Body of pancreas (tissue), 4 donors: ENCODE data around the gene TESK1. TPM values are rescaled to one million over a fixed set of nuclear protein-coding genes. Genes with fewer than 3 reads are reported as not detected.
"Not testable (repeated sequence)": the region's sequence is repeated elsewhere in the genome, so short reads cannot be mapped to it uniquely, and the experiment has no call there.

Experiments
- ATAC-seq: fragments of 150-250 bp; one replicate; pipeline ENCODE4 v1.9.1; 2016
- DNase-seq, 4 donors: peaks; one replicate each; pipeline ENCODE4 v3.0.0-alpha.2; 2019
- H3K27ac ChIP-seq, 4 donors: fragments of 200-600 bp; sonication (generic); 1 replicate in 3 of 4; 2 replicates in 1 of 4; pipeline versions ENCODE4 v1.5.1 to v1.6.1; 2016 to 2019; ENCODE audit warnings: mild to moderate bottlenecking in 1 of 4, mixed read lengths in 1 of 4, moderate library complexity in 1 of 4
- H3K27me3 ChIP-seq, 2 donors: fragments of 200-600 bp; sonication (generic); one replicate each; pipeline ENCODE4 v1.6.0; 2016; ENCODE audit warnings: mild to moderate bottlenecking in 1 of 2
- H3K36me3 ChIP-seq, 2 donors: fragments of 200-600 bp; sonication (generic); replicated peaks in 1 of 2; 2 replicates each; pipeline ENCODE4 v1.5.1; 2016; ENCODE audit warnings: low read depth in 2 of 2; ENCODE audit not compliant: insufficient read depth in 1 of 2
- H3K4me1 ChIP-seq: fragments of 200-600 bp; sonication (generic); one replicate; pipeline ENCODE4 v1.6.0; 2016
- H3K4me3 ChIP-seq, 2 donors: fragments of 200-600 bp; sonication (generic); 1 replicate in 1 of 2; 2 replicates in 1 of 2; pipeline ENCODE4 v1.5.1; 2016 to 2019
- H3K9me3 ChIP-seq, 3 donors: fragments of 200-600 bp; sonication (generic); 1 replicate in 2 of 3; 2 replicates in 1 of 3; pipeline ENCODE4 v1.5.1; 2016
- POLR2A ChIP-seq, 3 donors: fragments of 450-650 bp; IDR thresholded peaks; one replicate each; pipeline ENCODE4 v1.6.1; 2016; ENCODE audit warnings: antibody characterized with exemption in 3 of 3, mild to moderate bottlenecking in 2 of 3
- WGBS, 2 donors: methylation state at CpG; one replicate each; pipeline ENCODE4 v1.1.5; 2017; 5-methylcytosine and 5-hydroxymethylcytosine counted together
- intact Hi-C: fragments of 100-400 bp; cut with DNase I; formaldehyde crosslinking; loops from one replicate; pipeline ENCODE4 v1.15.1; 2023
- total RNA-seq, 2 donors: library from RNA; depleted of rRNA; stranded (reverse); fragments of >200 nt; gene quantifications; one replicate each; pipeline ENCODE4 v1.1.0, GENCODE V29; 2016
- TF ChIP-seq, protein P1 (sequence below), 7 experiments: fragments of 450-650 bp in 4 of 7; fragments of 200-600 bp in 3 of 7; sonication (generic) in 3 of 7; IDR thresholded peaks; one replicate each; pipeline ENCODE4 v1.5.1; 2016 to 2019; ENCODE audit warnings: antibody characterized with exemption in 7 of 7

TESK1 gene
- total RNA-seq, 2 donors from 2014 or later = 13.0 to 20.1 TPM

DNA sequence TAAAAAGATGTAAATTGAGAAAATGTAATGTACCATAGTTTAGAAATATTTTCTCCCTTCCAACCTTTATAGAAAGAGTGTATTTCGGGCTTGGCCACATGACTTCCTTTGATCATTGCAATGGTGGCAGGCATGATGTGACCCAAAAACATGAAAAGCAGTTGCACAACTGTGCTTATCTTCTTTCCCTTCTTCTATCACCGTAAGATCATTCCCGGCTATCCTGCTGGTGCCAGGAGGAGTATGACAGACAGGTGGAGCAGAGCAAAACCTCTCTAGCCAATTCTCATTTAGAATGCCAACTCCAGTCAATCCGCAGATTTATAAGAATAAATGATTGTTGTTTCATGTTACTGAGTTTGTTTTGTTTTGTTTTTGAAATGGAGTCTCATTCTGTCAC lies 10.6 kb upstream of the TESK1 start:
- Histone ChIP-seq H3K4me3 (no peak overlapping the region), H3K9me3 (peaks cover 0 to 10% (median 0%) of the 10 kb centered on the region in 3 donors), H3K36me3 (no peaks in the 10 kb centered on the region), H3K4me1 (no peaks in the 10 kb centered on the region), H3K27me3 (no peaks in the 10 kb centered on the region), H3K27ac (no peak overlapping the region)
- intact Hi-C loops = no loop called here
- no peak for DNase-seq
- ATAC-seq = no peak
- 86 to 95% methylated on average over 4 of the region's 4 CpGs for WGBS, 2 donors
- TF ChIP-seq POLR2A (IDR thresholded peaks at IDR 0.05) = no peak
- TF ChIP-seq, protein P1, sequence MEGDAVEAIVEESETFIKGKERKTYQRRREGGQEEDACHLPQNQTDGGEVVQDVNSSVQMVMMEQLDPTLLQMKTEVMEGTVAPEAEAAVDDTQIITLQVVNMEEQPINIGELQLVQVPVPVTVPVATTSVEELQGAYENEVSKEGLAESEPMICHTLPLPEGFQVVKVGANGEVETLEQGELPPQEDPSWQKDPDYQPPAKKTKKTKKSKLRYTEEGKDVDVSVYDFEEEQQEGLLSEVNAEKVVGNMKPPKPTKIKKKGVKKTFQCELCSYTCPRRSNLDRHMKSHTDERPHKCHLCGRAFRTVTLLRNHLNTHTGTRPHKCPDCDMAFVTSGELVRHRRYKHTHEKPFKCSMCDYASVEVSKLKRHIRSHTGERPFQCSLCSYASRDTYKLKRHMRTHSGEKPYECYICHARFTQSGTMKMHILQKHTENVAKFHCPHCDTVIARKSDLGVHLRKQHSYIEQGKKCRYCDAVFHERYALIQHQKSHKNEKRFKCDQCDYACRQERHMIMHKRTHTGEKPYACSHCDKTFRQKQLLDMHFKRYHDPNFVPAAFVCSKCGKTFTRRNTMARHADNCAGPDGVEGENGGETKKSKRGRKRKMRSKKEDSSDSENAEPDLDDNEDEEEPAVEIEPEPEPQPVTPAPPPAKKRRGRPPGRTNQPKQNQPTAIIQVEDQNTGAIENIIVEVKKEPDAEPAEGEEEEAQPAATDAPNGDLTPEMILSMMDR (IDR thresholded peaks at IDR 0.05) = no peak

DNA sequence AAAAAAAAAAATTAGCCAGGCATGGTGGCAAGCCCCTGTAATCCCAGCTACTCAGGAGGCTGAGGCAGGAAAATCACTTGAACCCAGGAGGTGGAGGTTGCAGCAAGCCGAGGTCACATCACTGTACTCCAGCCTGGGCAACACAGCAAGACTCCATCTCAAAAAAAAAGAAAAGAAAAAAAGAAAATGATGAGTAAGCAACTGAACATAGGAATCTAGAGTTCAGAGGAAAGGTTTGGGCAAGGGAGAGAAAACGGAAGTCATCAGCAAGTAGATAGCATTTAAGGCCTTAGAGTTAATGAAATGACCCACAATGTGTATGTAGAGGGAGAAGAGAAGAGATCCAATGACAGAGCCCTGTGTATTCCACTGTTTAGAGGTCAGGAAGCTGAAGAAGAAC lies 8.2 kb upstream of the TESK1 start:
- H3K27ac ChIP-seq, ATAC-seq, H3K27me3 ChIP-seq, H3K36me3 ChIP-seq, H3K9me3 ChIP-seq, intact Hi-C loops, H3K4me3 ChIP-seq, H3K4me1 ChIP-seq, DNase-seq: not testable (repeated sequence)
- 83 to 95% methylated on average over 2 of the region's 2 CpGs for WGBS, 2 donors

DNA sequence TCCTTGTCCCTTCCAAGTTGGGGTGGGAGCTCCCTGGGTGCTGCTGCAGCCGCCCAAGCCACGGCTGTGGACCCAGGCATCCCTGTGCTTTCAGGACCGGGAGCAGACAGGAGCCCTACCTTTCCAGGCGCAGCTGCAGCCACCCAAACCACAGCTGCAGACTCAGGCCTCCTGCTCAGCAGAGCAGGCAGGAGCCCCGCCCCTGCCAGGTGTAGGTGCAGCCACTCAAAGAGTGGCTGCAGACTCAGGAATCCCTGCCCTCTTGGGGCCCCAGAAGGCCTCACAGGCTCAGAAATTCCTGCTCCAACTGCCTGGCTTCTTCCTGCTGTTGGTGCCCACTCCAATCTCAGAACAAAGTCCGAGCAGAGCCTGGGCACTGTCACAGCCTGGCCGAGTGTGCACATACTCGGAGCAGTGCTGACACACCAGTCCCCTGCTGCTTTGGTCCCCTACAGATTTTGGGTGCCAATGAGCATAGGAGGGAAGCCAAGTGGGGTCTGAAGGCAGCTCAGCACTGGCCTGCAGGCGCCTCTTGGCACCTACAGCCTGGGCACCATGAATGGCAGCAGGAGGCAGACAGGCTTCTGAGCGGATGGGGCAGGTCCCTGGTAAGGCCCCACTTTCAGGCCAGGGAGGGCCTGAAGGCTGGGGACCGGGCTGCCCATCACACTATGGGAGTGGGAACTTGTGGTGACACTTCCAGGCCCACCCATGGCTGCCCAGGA lies 6.0 kb upstream of the TESK1 start:
- Histone ChIP-seq H3K27ac (no peak overlapping the region), H3K4me1 (peaks cover 12% of the 10 kb centered on the region), H3K27me3 (no peaks in the 10 kb centered on the region), H3K4me3 (no peak overlapping the region), H3K9me3 (no peaks in the 10 kb centered on the region), H3K36me3 (no peaks in the 10 kb centered on the region)
- ATAC-seq (no peak), DNase-seq (no peak)
- no peak for TF ChIP-seq POLR2A (IDR thresholded peaks at IDR 0.05)
- TF ChIP-seq, protein P1 (IDR thresholded peaks at IDR 0.05) = no peak
- intact Hi-C loops = no loop called here
- 87% methylated on average over 11 of the region's 11 CpGs; no CpG with 5 or more reads in 1 of the 2 donors for WGBS, 2 donors

DNA sequence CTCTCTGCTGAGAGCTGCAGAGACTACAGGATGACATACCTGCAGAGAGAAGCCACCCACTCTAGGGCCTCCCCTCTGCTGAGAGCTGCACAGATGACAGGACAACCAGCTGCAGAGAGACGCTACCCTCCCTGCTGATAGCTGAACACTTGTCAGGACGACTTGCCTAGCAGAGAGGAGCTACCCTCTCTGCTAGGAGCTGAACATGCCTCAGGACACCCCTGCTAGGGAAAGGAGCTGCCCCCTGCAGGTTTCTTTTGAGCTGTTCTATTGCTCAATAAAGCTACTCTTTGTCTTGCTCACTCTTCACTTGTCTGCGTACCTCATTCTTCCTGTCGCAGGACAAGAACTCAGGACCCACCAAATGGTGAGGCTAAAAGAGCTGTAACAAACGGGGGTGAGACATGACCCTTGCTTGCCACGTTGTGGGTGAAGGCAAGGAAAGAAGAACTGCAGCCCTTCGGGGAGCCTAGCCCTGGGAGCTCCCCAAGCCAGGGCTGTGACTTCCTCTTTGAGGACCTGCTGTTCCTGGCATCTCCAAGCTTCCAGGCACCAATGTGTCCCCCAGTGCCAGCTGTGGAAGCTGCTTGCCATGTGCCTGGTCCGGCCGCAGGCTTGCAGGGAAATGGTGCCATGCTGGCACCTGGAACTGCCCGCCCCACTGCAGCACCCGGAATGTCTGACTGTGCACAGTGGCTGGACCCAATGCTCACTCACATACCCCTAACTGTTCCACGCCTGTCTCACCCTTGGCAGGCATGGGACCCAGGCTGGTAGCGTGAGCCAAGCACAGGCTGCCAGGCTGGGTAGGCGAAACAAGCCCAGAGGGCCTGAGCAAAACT lies 5.1 kb upstream of the TESK1 start:
- 88% methylated on average over 10 to 14 of the region's 14 CpGs for WGBS, 2 donors

DNA sequence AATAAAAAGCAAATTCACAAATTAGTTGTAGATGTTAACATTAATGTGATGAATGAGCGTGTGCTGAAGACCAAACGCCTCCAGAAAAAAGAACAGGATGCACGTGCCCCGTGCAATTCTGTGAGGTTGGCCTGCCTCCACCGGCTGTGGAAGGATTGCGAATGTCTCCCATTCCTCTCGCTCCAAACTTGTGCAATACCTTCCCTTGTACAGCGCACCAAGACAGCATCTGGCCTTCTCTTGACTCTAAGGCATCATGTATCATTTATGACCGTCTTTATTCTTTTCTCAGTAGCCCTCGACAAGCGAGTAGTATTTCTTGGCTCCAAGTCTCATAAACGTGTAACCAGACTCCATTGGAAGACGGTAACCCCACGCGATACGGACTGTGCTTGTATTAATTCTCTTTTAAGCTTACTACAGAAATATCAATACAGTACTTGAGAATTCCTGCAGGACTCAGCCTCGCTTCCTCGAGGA lies 1.5 kb upstream of the TESK1 start:
- Histone ChIP-seq H3K9me3 (no peaks in the 10 kb centered on the region), H3K4me1 (peaks cover 26% of the 10 kb centered on the region), H3K4me3 (peak overlapping the region in 1 of 2 donors; percentile 13), H3K27me3 (no peaks in the 10 kb centered on the region), H3K36me3 (no peaks in the 10 kb centered on the region), H3K27ac (peak overlapping the region; percentile 26 to 93 (median 84))
- intact Hi-C loops = no loop called here
- ATAC-seq (peak; percentile 7), DNase-seq (peak; percentile 57 to 73 (median 63))
- TF ChIP-seq POLR2A (IDR thresholded peaks at IDR 0.05) = no peak
- TF ChIP-seq, protein P1 (IDR thresholded peaks at IDR 0.05) = no peak
- whole genome bisulfite sequencing, 2 donors = 1 to 2% methylated on average over 16 to 18 of the region's 18 CpGs

More for the DNA sequence above, 5.1 kb upstream of the TESK1 start:
- Histone ChIP-seq H3K4me1 (peaks cover 12% of the 10 kb centered on the region), H3K4me3 (no peak overlapping the region), H3K9me3 (no peaks in the 10 kb centered on the region), H3K36me3 (no peaks in the 10 kb centered on the region), H3K27ac (no peak overlapping the region), H3K27me3 (no peaks in the 10 kb centered on the region)
- TF ChIP-seq, protein P1 (IDR thresholded peaks at IDR 0.05) = no peak
- no peak for TF ChIP-seq POLR2A (IDR thresholded peaks at IDR 0.05)
- intact Hi-C loops = no loop called here
- DNase-seq = no peak
- no peak for ATAC-seq
